IPS-20b (cell line): Measurements from ENCODE around the gene TGFBR3L.

Source experiments
- H3K27ac ChIP-seq: one replicate; pipeline ENCODE4 v1.5.1; 2013; ENCODE audit warnings: low read length
- H3K27me3 ChIP-seq: 2 replicates; pipeline ENCODE4 v1.6.1; 2013; ENCODE audit warnings: mild to moderate bottlenecking, low read length, inconsistent platforms; ENCODE audit not compliant: insufficient read depth
- H3K36me3 ChIP-seq: 2 replicates; pipeline ENCODE4 v1.6.1; 2013; ENCODE audit warnings: low read depth, mild to moderate bottlenecking, inconsistent platforms, low read length, moderate library complexity; ENCODE audit not compliant: insufficient read depth
- H3K4me1 ChIP-seq: 2 replicates; pipeline ENCODE4 v1.6.1; 2013; ENCODE audit warnings: mild to moderate bottlenecking, control low read depth, inconsistent platforms, low read length, moderate library complexity; ENCODE audit not compliant: insufficient read depth
- H3K4me3 ChIP-seq: 2 replicates; pipeline ENCODE4 v1.5.1; 2013; ENCODE audit warnings: mild to moderate bottlenecking, low read length, inconsistent platforms
- H3K9ac ChIP-seq: 2 replicates; pipeline ENCODE4 v1.6.1; 2013; ENCODE audit warnings: low read depth, mild to moderate bottlenecking, inconsistent platforms, low read length, moderate library complexity
- H3K9me3 ChIP-seq: 2 replicates; pipeline ENCODE4 v1.6.1; 2013; ENCODE audit warnings: mild to moderate bottlenecking, low read depth, low read length, inconsistent platforms; ENCODE audit not compliant: insufficient read depth

The TGFBR3L gene

DNA sequence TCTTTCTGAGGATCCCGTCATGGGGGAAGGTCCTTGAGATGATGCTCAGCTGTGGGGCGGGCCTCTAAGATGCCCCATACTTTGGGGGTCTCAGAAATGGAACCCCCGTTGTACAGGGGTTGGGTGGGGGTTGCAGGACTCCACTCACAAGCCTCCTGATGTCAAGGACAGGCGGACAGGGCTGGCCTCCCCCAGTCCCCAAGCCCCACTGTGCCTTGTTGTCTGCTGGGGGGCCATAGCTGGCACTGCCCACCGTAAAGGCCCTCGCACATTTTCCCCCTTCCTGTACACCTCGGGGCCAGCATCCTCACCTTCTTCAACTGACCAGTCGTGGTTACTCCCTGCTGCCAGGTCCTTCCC, 8.2 kb downstream of the TGFBR3L start:
- H3K36me3 ChIP-seq: peaks cover 7% of the 10 kb centered on the region; the same call in 1 of the 2 replicates
- H3K4me1 ChIP-seq: no peaks in the 10 kb centered on the region; the same call in 1 of the 2 replicates
- no peak overlapping the region for H3K9ac ChIP-seq
- H3K27me3 ChIP-seq: peaks cover 15% of the 10 kb centered on the region
- H3K27ac ChIP-seq: no peak overlapping the region
- H3K9me3 ChIP-seq: no peaks in the 10 kb centered on the region
- no peak overlapping the region for H3K4me3 ChIP-seq

DNA sequence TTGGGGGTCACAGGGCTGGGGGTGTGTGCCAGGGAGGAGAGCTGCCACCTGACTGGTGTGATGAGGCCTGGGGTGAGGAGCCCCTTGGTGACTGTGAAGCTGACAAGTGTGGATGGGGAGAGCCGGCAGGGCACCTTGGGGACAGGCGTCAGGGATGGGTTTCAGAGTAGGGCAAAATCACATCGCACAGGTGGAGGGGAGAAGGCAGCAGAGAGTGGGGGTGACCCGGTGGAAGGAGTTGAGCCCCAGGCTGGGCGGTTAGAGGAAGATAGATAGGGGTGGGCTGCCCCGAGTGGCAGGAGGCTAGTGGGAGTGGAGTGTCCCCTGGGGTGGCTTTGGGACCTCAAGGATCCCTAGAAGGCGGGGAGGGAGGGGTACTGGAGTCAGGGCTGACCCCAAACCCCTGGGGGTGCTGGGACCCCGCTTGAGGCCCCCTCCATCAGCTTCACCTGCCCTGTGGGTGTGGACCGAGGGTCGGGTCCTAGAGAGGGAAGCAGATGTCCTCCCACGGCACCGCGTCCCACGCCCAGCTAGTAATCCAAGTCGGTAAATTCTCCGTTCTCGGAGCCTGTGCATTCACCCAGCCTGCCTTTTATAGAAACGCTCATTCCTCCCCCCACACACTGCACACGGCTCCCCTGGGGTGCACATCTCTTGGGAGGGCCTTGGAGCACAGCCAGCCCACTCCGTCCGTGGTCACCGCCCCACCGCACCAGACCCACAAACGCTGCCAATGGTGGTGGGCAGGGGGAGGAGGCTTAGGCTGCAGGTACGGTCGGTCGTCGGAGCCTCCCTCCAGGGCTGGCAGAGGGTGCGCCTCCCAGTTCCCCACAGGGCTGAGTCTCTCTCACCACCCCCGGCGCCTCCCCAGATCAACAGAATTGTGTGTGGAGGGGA, 8.9 kb downstream of the TGFBR3L start:
- H3K4me1 ChIP-seq: no peaks in the 10 kb centered on the region; the same call in 1 of the 2 replicates
- no peak overlapping the region for H3K9ac ChIP-seq
- peaks cover 8% of the 10 kb centered on the region for H3K27me3 ChIP-seq
- no peak overlapping the region for H3K4me3 ChIP-seq
- H3K36me3 ChIP-seq: peaks cover 7% of the 10 kb centered on the region; the same call in 1 of the 2 replicates
- no peaks in the 10 kb centered on the region for H3K9me3 ChIP-seq
- H3K27ac ChIP-seq: no peak overlapping the region

DNA sequence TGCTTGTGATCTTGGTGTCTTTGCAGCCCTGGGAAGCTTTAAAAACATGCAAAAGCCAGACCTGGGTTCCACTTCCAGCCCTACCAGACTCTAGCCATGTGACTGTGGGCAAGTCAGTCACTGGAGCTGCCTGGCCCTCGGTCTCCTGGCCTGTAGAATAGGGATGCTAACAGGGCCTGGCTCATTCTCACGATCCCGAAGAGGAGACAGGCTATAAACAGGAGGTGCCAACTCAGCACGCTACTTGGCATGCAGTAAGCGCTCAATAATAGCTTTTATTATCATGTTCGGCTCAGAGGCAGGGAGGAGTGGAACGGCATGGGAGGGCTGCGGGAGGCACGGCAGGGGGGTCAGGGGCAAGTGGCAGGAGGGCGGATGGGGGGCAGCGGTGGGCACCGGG, 9.6 kb downstream of the TGFBR3L start:
- H3K9ac ChIP-seq: no peak overlapping the region
- peaks cover 7% of the 10 kb centered on the region; the same call in 1 of the 2 replicates for H3K36me3 ChIP-seq
- H3K27ac ChIP-seq: no peak overlapping the region
- peaks cover under 1% of the 10 kb centered on the region; the same call in 1 of the 2 replicates for H3K27me3 ChIP-seq
- H3K4me3 ChIP-seq: no peak overlapping the region
- no peaks in the 10 kb centered on the region for H3K9me3 ChIP-seq
- no peaks in the 10 kb centered on the region; the same call in 1 of the 2 replicates for H3K4me1 ChIP-seq

DNA sequence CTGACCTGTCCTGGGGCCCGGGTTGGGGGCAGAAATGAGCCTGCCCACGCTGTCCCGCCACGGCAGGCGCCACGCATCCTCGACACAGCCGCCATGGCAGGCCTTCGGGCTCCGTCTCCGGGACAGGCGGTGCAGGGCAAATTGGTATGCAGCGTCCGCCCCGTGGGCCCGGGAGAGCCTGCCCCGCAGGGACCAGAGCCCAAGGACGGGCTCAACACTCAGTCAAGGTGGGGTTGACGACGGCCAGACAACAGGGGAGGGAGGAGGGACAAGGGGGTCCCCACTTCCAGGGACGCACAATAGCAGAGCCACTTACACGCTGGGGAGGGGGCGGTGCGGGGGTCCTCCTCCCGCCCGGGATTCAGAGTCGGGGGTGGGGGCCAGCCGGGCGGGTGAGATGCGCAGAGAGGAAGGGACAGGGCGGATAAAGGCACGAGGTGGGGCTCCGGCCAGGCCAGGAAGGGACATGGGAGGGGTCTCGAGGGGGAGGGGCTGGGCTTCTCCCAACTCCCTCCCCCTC, 10.1 kb downstream of the TGFBR3L start:
- Histone ChIP-seq H3K9ac (no peak overlapping the region), H3K4me3 (peak overlapping the region; percentile 56; the same call in 1 of the 2 replicates), H3K4me1 (no peaks in the 10 kb centered on the region; the same call in 1 of the 2 replicates), H3K36me3 (peaks cover 7% of the 10 kb centered on the region; the same call in 1 of the 2 replicates), H3K27ac (no peak overlapping the region), H3K9me3 (no peaks in the 10 kb centered on the region), H3K27me3 (no peaks in the 10 kb centered on the region)

DNA sequence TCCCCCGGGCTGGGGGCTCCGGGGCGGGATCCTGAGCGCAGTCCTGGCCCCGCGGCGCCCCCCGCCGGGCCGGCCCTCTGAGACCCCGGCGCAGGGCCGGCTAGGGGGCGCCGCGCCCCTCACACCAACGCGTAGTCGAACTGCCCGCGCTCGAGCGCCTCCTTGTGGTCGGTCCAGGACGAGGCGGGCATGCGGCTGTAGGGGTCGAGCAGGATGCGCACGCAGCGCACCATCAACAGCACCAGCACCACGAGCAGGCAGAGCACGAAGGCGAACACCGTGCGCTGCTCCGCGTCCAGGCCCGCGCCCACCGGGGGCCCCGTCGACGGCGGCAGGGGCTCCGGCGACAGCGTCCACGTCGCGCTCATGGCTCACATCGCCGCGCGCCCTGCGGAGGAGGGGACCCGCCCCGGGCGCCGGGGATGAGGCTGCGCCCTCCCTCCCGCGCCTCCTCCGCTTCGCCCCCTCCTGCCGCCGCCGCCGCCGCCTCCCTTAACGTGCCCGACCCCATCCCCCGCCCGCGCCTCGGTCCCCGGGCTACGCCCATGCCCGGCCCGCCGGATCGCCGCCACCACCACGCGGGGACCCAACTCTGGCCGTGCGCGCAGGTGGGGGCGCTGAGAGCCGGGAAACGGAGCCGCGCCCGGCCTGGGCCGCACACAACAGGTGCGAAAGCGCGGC, 10.7 kb downstream of the TGFBR3L start:
- H3K4me3 ChIP-seq: peak overlapping the region; percentile 56; the same call in 1 of the 2 replicates
- no peaks in the 10 kb centered on the region; the same call in 1 of the 2 replicates for H3K4me1 ChIP-seq
- H3K27ac ChIP-seq: no peak overlapping the region

DNA sequence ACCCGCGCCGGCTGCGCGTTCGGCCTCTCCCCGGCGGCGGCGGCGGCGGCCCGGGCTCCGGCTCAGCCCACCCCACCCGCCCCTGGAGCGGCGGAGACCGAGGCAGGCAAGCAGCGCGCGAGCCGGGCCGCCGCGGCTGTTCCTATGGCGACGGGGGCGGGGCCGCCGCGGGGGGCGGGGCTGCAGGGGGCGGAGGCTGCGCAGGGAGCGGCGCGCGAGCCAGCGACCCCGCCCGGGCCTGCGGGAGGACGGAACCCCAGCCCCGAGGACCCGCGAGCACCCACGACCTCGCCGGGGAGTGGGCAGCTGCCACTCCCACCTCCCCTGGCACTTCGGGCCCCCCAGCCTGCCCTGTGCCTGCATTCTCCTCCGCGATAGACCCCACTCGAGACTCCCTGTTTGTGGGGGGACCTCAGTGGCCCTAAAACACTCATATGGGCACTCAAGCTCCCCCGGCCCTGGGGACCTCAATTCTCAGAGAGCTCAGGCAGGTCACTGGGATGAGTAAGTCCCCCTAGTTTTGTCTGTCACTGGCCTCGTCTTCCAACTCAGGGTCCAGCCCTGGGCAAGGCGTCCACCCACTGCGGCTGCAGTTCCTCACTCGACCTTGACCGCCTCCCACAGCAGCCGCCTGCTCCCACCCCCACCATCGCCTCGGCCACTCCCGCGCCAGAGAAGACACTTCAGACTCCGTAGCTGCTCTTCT, 11.5 kb downstream of the TGFBR3L start, which contains the start of gene CTXN1:
Gene CTXN1 (minus strand): TSS at position 115 of the 706 bp plus-strand sequence. CDS start 597 bp downstream, outside the sequence.
- peaks cover 20% of the 10 kb centered on the region for H3K36me3 ChIP-seq
- H3K9ac ChIP-seq: peak within 1 kb of the TSS; percentile 55; the same call in 1 of the 2 replicates
- H3K4me3 ChIP-seq: peak within 1 kb of the TSS; percentile 68
- no peaks in the 10 kb centered on the region; the same call in 1 of the 2 replicates for H3K4me1 ChIP-seq
- H3K9me3 ChIP-seq: no peaks in the 10 kb centered on the region
- H3K27ac ChIP-seq: no peak within 1 kb of the TSS
- no peaks in the 10 kb centered on the region for H3K27me3 ChIP-seq

More for the DNA sequence above, 10.7 kb downstream of the TGFBR3L start:
- Histone ChIP-seq H3K36me3 (peaks cover 11% of the 10 kb centered on the region), H3K9ac (no peak overlapping the region), H3K27me3 (no peaks in the 10 kb centered on the region), H3K9me3 (no peaks in the 10 kb centered on the region)

DNA sequence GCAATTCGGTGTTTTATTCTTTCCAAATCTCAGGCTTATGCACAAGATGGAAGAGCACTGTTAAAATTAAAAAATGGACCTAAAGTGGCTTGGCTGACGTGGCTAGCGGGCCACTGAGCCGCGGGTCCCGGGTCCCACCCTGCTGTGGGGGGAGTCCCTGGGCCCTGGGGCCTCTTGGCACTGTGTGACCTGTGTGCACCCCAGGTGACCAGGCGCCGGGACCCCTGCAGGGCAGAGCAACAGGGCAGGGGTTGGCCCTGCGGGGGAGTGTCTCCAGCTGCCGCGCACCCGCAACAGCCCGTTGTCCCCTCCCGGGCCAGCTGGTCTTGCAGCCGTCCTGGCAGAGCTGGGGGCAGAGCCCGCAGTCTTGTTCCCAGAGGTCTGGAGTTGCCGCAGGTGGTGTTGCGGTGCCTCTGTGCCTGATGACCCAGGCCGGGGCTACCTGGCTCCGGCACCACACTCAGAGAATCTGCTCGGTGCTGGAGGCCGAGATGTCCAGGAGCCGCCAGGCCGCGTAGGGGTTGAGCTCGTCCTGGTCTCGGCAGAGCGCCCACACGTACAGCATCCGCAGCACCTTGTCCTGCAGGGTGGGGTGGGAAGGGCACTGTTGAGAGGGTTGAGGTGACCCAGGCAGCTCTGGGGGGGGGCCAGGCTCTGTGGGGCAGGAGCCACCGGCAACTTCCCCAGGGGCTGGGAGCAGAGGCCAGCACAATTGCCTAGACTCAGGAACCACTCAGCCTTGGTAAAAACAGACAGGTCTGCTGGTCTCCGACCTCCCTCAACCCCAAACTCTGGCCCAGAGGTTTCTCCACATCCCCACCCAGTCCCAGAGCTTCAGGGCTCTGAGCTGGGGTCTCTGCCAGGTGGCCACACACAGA, 12.3 kb downstream of the TGFBR3L start:
- Histone ChIP-seq H3K36me3 (peaks cover 26% of the 10 kb centered on the region), H3K27me3 (no peaks in the 10 kb centered on the region), H3K9ac (no peak overlapping the region; the same call in 1 of the 2 replicates), H3K27ac (no peak overlapping the region), H3K4me3 (peak overlapping the region; percentile 68; the same call in 1 of the 2 replicates), H3K4me1 (no peaks in the 10 kb centered on the region; the same call in 1 of the 2 replicates), H3K9me3 (no peaks in the 10 kb centered on the region)

DNA sequence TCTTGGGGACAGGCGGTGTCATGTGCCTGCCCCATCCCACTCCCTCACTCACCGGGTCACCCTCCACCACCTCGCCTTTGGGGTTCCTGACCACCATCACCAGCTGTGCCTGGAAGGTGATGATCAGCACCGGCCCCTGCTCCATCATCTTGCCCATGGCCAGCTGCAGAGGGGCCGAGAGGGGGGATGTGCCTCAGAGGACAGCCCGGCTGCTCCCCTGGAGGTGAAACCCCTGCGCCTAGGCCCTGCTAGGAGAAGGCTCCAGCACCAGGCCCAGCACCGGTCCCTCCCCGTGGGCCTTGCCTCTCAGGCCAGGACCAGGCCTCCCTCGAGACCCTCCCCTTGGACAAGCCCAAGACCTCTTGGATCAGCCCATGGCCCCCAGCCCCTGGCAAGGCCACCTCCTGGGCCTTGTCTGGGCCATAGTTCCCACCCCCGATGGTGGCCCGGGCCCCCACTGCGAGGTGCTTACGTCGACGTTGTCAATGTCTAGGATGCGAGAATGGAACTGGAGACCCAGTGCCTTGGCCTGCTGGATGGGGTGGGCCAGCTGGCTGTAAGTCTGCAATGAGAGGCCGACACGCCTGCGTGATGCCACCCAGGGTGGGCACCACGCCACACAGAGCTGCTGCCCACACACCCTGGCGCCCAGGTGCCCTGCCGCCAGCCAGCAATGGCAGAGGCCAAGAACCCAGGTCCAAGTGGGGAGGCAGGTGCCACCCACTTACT, 13.1 kb downstream of the TGFBR3L start:
- Histone ChIP-seq H3K27me3 (no peaks in the 10 kb centered on the region), H3K36me3 (peaks cover 28% of the 10 kb centered on the region), H3K9me3 (no peaks in the 10 kb centered on the region), H3K4me1 (no peaks in the 10 kb centered on the region; the same call in 1 of the 2 replicates), H3K9ac (no peak overlapping the region), H3K27ac (no peak overlapping the region), H3K4me3 (no peak overlapping the region)

DNA sequence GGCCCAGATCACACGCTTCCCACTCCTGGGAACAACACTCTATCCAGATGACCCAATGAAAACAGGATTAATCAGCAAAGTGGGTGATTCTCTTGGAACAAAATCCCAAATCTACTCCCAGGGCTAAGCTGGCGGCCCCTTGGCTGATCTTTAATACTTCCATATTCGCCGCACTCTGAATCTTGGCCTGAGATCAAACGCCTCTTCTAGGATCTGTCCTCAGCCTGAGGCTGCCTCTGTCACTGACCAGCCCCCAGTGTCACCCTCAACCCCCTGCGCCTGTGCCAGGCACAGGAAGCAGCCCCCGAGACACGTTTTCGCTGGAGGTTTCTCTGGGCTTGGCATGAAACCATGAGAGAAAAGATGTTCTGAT, 13.7 kb downstream of the TGFBR3L start:
- Histone ChIP-seq H3K9ac (no peak overlapping the region), H3K9me3 (no peaks in the 10 kb centered on the region), H3K4me3 (no peak overlapping the region), H3K4me1 (no peaks in the 10 kb centered on the region; the same call in 1 of the 2 replicates), H3K36me3 (peaks cover 34% of the 10 kb centered on the region), H3K27ac (no peak overlapping the region), H3K27me3 (no peaks in the 10 kb centered on the region)
